SK-MEL-5 (cell line): ENCODE measurements around the gene CDK14. TPM values are rescaled to one million over a fixed set of nuclear protein-coding genes. Genes with fewer than 3 reads are reported as not detected.
A peak's percentile ranks its signal among the peaks of the same experiment; 100 is the strongest.

ENCODE experiments used
- DNase-seq: peaks from one replicate; pipeline ENCODE4 v3.0.0-alpha.2; 2016; ENCODE audit warnings: low read depth, low spot score
- in situ Hi-C: cut with HindIII; loops from 2 replicates; pipeline ENCODE4 v1.10.0; 2016; ENCODE audit warnings: low sequenced_read_pairs, high pct_unique_total_duplicates, low pct_unique_long_range_greater_than_20kb
- total RNA-seq: library from RNA; depleted of rRNA; stranded (reverse); fragments of >200 nt; shearing (Covaris generic); gene quantifications from 2 replicates; pipeline ENCODE4 v1.2.3, GENCODE V29; 2014

The CDK14 gene
- total RNA-seq, 1 experiment from 2014 or later = 2.3 TPM

- in situ Hi-C loops = no loop called here
- DNase-seq = no peak
Observed at GRCh38 chr7:91005841-91006240, 409.7 kb downstream of the CDK14 start.

- DNase-seq = no peak
- in situ Hi-C loops = no loop called here
Observed at GRCh38 chr7:91007371-91007770, 411.2 kb downstream of the CDK14 start.

- in situ Hi-C loops = no loop called here
- no peak for DNase-seq
Observed at GRCh38 chr7:91013078-91013477, 417.0 kb downstream of the CDK14 start.

GRCh38 chr7:91019686-91020385 is 423.7 kb downstream of the CDK14 start:
- in situ Hi-C loops = no loop called here

GRCh38 chr7:91020636-91021385 is 424.7 kb downstream of the CDK14 start:
- no peak for DNase-seq
- in situ Hi-C loops = no loop called here

More at GRCh38 chr7:91019686-91020385, 423.7 kb downstream of the CDK14 start:
- DNase-seq = no peak

- in situ Hi-C loops = no loop called here
- DNase-seq = no peak
Observed at GRCh38 chr7:91021956-91022355, 425.8 kb downstream of the CDK14 start.

- no peak for DNase-seq
- in situ Hi-C loops = no loop called here
Observed at GRCh38 chr7:91025906-91026390, 429.8 kb downstream of the CDK14 start.

- no peak for DNase-seq
- in situ Hi-C loops = no loop called here
Observed at GRCh38 chr7:91029688-91030087, 433.6 kb downstream of the CDK14 start.

- in situ Hi-C loops = no loop called here
Observed at GRCh38 chr7:91030680-91031380, 434.7 kb downstream of the CDK14 start.

GRCh38 chr7:91031757-91032156 is 435.6 kb downstream of the CDK14 start:
- DNase-seq = no peak
- in situ Hi-C loops = no loop called here

More at GRCh38 chr7:91030680-91031380, 434.7 kb downstream of the CDK14 start:
- DNase-seq = no peak

- in situ Hi-C loops = no loop called here
- no peak for DNase-seq
Observed at GRCh38 chr7:91033574-91033973, 437.5 kb downstream of the CDK14 start.

GRCh38 chr7:91034459-91035368 is 438.6 kb downstream of the CDK14 start:
- in situ Hi-C loops = no loop called here
- peak; percentile 70 for DNase-seq

- no peak for DNase-seq
- in situ Hi-C loops = no loop called here
Observed at GRCh38 chr7:91039033-91039432, 442.9 kb downstream of the CDK14 start.

GRCh38 chr7:91041141-91041540 is 445.0 kb downstream of the CDK14 start:
- DNase-seq = no peak
- in situ Hi-C loops = no loop called here

- no peak for DNase-seq
- in situ Hi-C loops = no loop called here
Observed at GRCh38 chr7:91041901-91042484, 445.9 kb downstream of the CDK14 start.

- DNase-seq = no peak
- in situ Hi-C loops = no loop called here
Observed at GRCh38 chr7:91043186-91043585, 447.1 kb downstream of the CDK14 start.
